Right ventricle myocardium superior (tissue), 1 donor: ENCODE measurements around the gene APBB2. TPM values are rescaled to one million over a fixed set of nuclear protein-coding genes. Genes with fewer than 3 reads are reported as not detected.
"Not testable (repeated sequence)": the region's sequence is repeated elsewhere in the genome, so short reads cannot be mapped to it uniquely, and the experiment has no call there.

Experiments used
- ATAC-seq: fragments of 200-7000 bp; cut with Tn5 transposase; one replicate; pipeline ENCODE4 v1.9.1; 2020; ENCODE audit warnings: mild to moderate bottlenecking; ENCODE audit not compliant: poor library complexity
- DNase-seq: peaks from one replicate; pipeline ENCODE4 v3.0.0-alpha.2; 2020
- intact Hi-C: fragments of 100-400 bp; cut with DNase I; formaldehyde crosslinking; loops from one replicate; pipeline ENCODE4 v1.11.2; 2022
- total RNA-seq: library from RNA; stranded (reverse); fragmentation: NEBNext Ultra II Directional; extraction: Animal tissue kit (Norgen Biotek cat#: 25700); gene quantifications from one replicate; pipeline ENCODE4 v1.2.1, GENCODE V29; 2021
- donor health status: DM: no; HTN: yes; CAD: no; lungs with severe emphysema.

APBB2 gene
- total RNA-seq, 1 donor from 2014 or later: 22.5 TPM

DNA sequence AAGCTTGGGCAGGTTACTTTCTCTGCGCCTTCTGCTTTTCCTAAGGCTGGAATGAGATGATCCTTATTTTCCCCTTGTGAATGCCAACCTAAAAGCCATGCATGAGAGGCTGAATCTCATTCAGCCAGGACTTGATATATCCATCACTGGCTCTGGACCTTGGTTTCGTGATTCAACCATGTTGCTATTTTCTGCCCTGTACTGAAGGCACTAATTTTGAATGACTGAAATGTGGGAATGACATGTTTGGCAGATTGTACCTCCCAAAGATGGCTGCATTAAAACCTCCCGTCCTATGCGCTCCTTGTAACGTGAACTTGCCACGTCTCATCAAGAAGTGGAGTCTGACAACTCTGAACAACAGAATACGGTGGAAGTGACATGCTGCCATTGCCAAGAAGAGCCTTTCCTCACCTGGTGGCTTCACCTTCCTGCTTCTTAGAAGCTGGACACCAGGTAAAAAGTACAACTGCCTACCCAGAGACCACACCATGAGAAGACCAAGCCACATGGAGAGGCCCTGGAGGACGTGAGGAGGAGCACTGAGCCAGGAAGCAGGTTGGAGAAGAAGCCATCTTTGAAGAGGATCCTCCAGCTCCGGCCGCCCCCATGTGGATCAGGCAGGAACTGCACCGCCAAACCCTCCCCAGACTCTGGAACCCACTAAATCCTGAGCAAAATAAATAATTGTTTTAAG, 290.1 kb downstream of the APBB2 start:
- peak; percentile 71 for ATAC-seq
- intact Hi-C loops: loop anchor here (10.0 kb wide), 1 partner anchor 51 kb away; no protein-coding TSS in a partner anchor
- peak; percentile 74 for DNase-seq

DNA sequence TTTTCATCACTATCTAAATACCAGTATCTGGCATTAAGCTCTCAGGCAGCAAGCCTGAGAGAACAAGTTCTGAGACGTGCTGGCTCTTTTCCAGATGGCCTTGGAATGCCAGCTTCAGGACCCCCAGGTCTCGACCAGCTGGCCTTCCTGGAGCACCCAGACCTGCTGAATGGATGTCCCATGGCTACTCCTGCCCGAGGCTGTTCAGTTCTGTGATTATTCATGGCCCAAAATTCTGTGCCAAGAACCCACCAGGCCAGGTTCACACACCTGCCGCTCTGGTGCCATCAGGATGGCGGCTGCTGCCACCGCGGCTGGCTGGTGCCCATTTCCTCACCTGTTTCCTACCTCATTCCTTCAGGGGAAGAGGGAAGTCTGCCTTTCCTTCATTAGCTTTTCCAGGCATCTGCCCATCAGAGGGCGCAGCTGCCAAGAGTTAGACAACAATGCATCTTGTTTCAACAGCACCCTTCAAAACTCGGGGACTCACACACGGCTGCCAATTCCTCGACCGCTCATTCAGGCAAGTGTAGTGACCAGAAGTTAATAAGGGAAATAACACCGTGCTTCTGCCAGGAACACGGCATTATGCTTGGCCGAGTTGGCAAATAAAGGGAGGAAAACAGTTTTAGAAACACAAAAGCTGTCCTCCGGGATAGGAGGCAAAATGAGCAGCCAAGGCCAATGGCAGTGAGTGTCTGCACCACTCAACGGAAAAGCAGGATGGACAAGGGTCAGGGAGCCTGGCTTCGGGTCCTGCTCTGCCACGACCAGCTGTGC, 290.8 kb downstream of the APBB2 start:
- DNase-seq: no peak
- intact Hi-C loops: loop anchor here (10.0 kb wide), 1 partner anchor 51 kb away; no protein-coding TSS in a partner anchor
- peak; percentile 11 for ATAC-seq

DNA sequence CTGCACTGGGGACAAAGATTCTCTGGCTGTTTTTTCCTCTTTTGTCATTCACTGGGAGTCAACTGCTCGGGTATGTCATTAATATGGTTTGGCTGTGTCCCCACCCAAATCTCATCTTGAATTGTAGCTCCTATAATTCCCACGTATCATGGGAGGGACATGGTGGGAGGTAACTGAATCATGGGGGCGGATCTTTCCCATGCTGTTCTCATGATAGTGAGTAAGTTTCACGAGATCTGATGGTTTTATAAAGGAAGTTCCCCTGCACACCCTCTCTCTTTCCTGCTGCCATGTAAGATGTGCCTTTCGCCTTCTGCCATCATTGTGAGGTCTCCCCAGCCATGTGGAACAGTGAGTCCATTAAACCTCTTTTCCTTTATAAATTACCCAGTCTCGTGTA, 294.4 kb downstream of the APBB2 start:
- DNase-seq, ATAC-seq: not testable (repeated sequence)
- intact Hi-C loops: loop anchor here (10.0 kb wide), 1 partner anchor 55 kb away; no protein-coding TSS in a partner anchor

DNA sequence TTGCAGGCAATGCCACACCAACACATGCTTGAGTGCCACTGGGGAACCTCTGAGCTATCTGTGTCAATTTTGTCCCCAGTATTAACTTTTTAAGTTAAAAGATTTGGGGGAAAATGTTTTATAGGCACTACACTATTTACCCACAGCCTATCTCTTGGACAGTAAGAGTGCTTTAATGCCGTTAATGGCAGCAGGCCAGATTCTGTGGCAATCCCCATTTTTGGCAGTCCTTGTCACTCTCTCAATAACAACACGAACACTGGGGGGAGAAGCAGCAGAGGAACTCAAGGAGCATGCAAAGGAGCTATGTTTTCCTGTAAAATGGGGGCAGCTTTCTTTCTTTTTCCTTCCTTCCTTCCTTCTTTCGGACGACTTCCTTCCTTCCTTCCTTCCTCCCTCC, 296.0 kb downstream of the APBB2 start:
- DNase-seq (peak; percentile 78), ATAC-seq (peak; percentile 93)
- intact Hi-C loops: no loop called here

DNA sequence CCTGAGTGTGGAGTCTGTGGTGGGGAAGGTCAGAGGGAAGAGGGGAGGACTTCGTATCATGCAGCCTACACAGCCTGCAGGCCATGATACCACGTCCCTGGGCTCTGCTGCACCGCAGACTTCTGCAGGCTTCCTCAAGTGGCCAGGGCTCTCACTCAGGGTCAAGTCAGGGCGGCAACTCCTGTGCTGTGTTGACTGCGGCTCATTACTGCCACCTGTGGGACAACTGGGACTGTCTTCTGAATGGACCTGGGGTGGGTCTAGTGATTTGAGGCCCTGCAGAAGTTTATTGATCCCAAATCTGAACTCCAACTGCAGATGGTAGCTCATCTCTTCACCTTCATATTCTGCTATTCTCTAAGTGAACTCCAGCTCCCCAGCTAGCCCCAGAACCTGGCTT, 297.5 kb downstream of the APBB2 start:
- peak; percentile 52 for DNase-seq
- intact Hi-C loops: no loop called here
- ATAC-seq: peak; percentile 59

DNA sequence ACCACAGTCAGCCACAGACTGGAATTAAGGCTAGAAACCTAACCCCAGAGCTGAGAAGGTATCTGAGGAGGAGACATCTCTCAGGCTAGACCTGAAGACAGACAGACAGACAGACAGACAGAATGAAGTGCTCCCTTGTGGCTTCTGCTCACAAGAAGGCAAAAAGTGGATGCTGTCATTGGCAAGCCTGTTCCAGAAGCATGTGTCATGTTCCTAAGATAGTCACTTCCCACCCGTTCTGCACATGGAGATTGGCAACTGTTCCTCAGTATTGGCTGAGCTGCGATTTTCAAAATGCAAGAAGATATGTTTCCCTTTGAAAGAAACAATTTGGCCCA, 298.2 kb downstream of the APBB2 start:
- DNase-seq (no peak), ATAC-seq (peak; percentile 77)
- intact Hi-C loops: no loop called here

DNA sequence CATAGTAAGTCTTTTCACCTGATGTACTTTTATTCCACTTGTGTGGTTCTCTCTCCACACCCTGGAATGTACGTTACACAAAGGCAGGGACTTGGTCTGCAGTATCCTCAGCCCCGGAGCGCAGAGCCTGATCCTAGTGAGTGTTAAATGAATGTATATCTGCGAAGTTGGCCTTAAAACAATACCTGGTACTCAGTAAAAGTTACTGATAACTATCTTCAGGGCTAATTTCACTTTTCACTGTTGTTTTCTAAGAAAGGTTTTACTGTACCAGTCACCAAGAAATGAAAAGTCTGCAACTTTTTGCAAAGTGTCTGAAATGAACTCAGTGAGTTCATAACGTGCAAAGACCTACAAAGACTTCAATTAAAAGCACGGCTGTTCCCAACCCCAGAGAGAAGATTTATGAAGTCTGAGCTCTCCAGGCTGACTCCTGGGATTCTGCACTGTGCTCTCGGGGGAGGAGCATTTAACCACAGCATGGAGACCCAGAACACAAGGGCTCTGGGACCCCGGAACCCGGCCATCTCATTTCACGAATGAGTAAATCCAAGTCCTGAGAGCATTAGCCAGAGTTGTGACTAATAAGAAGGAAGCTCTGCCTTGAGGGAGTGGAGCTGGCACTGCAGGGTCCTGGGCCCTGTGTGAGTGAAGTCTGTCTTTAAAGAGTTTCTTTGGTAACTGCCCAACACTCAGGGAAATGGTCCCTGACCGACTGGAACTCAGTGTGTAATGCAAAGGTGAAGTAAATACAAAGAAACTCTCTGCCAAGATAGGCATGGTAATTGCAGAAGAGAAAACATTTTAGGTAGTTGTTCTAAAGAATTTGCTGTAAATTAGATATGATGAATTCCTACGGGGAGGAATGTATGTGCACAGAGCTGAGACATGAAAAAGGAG, 298.8 kb downstream of the APBB2 start:
- ATAC-seq (no peak), DNase-seq (no peak)
- intact Hi-C loops: no loop called here

DNA sequence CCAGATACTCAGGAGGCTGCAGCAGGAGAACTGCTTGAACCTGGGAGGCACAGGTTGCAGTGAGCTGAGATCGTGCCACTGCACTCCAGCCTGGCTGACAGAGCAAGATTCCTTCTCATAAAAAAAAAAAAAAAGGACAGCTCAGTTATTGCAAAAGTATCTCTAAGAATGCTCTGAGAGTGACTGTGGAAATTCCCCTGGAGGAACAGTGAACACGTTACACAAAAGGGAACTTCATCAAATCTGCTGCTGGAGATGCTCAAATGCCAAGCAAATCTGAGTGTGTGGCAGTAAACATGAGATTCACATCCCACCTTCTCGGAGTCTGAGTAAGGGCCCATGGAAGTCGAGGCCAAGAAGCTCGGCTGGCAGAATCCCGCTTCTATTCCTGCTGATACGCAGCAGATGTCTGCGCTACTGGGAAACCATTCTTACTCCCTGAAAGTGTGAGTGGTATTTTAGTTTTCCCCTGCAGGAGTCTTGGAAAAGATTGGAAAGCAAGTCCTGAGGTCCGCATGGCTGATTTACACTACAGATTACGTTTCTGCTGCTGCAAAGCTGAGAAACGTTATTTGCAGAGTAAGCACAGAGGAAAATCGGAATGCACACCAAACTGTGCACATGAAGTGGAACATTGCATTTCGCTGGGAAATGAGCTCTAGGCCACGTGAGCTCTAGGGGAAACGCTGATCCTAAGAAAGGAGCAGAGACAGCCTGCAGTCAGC, 301.7 kb downstream of the APBB2 start:
- no peak for DNase-seq
- ATAC-seq: no peak
- intact Hi-C loops: no loop called here

DNA sequence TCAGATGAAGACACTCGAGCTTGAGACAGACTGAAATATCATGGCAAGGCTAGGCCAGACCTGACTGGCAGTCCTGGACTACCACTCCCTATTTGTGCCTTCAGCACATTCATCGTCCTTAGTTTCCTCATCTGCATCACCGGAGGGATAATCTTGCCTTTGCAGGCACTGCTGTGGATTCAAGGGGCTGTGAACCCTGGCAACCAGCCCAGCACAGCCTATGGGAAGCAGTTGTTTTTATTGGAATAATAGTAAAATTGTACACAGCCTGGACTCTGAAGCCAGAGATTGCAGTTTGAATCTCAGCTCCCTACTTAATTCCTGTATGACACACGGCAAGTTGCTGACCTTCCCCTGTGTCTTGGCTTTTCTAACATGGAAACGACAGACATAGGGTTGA, 303.6 kb downstream of the APBB2 start:
- ATAC-seq (no peak), DNase-seq (no peak)
- intact Hi-C loops: no loop called here

DNA sequence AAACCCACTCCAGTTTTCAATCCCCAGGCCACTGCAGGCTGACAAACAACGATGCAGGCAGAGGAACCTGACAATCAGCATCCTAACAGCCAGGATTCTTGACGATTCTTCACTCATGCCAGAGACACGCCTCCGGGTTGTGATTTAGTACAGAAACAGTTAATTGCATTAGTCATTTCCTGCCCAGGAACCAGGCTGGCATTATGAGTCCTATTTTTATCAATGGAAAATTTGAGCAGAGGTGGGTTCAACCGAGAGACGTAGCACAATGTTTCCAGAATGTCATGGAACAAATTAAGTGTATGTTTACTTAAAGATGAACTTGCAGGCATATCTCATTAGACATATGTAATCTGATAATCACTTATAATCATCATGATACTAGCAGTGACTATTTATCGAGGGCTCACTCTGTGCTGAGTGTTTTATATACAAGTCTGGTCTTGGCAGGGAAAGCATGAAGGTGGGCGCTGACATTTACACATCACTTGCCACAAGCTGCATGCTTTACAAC, 304.9 kb downstream of the APBB2 start:
- intact Hi-C loops: no loop called here
- ATAC-seq (peak; percentile 8), DNase-seq (no peak)

DNA sequence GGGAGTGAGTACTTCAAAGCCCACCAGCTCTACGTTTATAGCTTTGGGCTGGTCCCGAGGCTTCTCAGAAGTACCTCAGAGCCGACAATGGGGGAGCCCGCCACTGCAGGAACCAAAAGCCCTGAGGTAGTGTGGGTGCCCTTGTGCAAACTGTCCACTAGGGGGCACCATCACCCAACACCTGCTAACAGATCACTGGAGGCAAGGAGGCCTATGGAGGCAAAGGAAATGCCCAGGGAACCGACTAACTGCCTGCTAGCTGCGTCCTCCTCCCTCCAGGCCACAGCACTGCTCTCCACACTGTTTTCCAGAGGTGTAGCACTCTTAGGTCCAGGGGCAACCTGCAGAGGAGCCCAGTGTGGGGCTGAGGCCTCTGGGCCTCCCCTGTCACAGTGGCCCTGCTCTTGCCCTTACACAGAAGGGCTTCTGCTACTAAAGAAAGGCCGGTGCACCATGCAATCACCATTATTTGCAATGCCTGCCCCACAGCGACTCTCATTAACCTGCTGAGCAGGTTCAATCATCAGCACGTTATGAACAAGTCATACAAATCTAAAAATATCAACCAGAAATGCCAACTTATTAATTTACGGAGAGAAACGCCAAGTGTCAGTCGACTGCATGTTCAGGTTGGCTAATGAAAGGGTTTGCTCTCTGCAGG, 305.5 kb downstream of the APBB2 start:
- intact Hi-C loops: no loop called here
- DNase-seq (peak; percentile 67), ATAC-seq (peak; percentile 79)

DNA sequence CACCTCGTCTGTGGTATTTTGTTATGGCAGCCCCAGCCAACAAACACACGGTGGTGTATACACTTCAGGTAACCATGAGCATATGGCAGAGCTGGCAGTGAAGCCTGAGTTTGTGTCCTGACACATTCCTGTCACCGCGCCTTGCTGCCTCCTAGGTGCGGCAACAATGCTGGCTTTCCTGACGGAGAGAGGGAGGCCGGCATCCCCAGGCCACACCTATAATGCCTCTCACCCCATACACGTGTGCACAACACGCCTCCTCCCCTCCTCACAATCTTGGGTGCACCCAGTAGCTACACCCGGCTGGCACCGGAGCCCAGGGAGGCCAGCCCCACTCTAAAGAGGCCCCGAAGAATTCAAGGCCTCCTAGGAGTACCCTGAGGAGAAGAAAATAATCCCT, 306.0 kb downstream of the APBB2 start:
- ATAC-seq (no peak), DNase-seq (no peak)
- intact Hi-C loops: no loop called here

DNA sequence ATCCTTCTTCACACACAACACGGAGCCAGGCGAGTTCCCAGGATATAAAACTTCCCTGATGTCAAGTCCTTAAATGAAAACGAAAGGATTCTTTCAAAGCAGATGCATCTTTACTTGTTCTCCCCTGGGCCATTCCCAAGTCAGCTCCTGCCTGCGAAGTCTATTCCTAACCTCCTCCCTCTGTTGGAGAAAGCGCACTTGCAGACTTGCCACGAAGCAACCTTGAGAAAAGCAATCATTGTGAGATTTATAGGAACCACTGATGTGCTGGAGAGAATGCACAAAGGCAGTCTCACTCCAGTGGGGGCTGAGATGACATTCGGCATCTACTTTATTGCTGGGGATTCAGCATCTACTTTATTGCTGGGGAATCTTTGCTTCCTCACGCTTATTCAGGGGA, 308.9 kb downstream of the APBB2 start:
- intact Hi-C loops: no loop called here
- no peak for ATAC-seq

DNA sequence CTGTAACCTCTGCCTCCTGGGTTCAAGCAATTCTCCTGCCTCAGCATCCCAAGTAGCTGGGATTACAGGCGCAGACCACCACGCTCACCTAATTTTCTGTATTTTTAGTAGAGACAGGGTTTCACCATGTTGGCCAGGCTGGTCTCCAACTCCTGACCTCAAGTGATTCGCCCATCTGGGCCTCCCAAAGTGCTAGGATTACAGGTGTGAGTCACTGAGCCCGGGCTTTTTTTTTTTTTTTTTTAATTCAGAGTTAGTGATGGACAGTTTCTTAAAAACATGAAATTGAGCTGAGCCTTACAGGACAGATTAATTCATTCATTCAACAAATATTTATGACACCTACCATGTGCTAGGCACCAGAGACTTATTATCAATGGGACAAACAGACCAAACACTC, 313.8 kb downstream of the APBB2 start:
- intact Hi-C loops, DNase-seq, ATAC-seq: not testable (repeated sequence)

More for the DNA sequence above, 308.9 kb downstream of the APBB2 start:
- DNase-seq: no peak

DNA sequence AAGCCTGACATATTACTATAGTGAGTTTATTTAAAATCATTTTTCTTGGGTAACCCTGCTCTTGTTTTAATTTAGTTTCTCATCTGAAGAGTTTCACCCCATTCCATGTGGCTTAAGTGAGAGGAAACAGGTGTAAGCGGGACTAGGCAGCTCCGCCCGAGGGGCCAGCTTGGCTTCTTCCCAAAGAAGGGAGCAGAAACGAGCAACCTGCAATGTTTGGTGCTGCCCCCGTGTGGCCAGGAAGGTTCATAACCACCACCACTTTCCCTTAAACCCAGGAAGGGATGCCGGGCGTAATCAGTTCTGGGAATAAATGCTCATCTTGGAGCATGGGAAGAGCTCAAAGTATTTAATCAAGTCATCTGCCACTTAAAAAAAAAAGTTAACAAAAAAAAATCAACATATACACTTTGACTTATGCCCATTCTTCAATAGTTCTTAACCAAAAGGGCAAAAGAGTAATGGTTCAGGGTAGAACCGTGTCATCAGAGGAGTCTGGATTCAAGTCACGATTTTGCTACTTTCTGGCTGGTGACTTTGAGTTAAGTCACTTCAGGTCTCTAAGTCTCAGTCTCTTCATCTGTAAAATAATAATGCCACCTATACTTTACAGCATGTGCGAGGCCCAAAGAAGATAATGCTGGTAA, 316.7 kb downstream of the APBB2 start:
- intact Hi-C loops: loop anchor here (5.0 kb wide), 1 partner anchor 160 kb away; no protein-coding TSS in a partner anchor
- ATAC-seq (peak; percentile 72), DNase-seq (peak; percentile 79)

DNA sequence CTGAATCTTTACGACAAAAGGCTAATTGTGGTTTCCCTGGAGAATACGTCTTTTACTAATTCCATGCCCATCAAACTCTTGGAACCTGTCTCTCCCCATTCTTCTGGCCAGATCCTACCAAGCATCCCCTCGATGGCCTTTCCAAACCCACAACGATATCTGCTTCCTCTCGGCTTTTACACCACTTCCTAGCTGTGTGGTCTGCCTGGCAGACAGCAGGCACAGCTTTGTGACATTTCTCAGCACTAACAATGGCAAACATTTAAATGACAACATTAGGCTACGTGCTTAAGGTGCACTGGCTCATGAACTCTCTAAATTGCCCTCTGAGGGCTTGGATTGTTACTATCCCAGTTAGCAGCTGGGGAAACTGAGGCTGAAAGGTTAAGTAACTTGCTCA, 323.6 kb downstream of the APBB2 start:
- DNase-seq (no peak), ATAC-seq (no peak)
- intact Hi-C loops: no loop called here

DNA sequence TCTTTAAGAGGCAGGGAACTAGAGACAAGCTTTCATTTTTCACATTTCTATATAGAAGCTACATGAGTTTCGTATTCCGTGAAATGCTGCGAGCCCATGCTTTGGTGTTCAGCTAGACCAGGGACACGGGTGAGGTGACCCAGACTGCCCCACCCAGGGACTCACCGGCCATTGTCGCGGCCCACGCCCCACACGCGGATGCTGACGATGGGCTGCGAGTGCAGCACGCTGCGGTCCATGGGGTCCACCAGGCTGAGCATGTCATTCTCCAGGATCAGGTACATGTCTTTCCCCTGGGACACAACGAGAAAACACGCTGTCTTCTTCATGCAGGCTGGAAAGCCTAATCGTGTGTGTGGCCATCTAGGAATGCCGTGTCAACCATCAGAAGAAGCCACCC, 324.1 kb downstream of the APBB2 start:
- no peak for ATAC-seq
- intact Hi-C loops: no loop called here
- no peak for DNase-seq
